DOHH2 (cell line): ENCODE results near the gene SPNS2.

Source experiments
- CTCF ChIP-seq: fragments of 200-600 bp; sonication (generic); IDR thresholded peaks from one replicate; pipeline ENCODE4 v1.5.1; 2014; ENCODE audit warnings: antibody characterized with exemption, mild to moderate bottlenecking, low read depth, low read length; ENCODE audit not compliant: poor library complexity, severe bottlenecking
- EZH2phosphoT487 ChIP-seq: fragments of 200-600 bp; sonication (generic); IDR thresholded peaks from 2 replicates; pipeline ENCODE4 v1.6.1; 2017; ENCODE audit warnings: borderline replicate concordance, mild to moderate bottlenecking, antibody characterized with exemption, low read length, moderate library complexity, mixed read lengths

- no peak for TF ChIP-seq CTCF
- TF ChIP-seq EZH2phosphoT487, result no peak
These were observed 62.2 kb downstream of the SPNS2 start for GRCh38 chr17:4560837-4561256.
